GM12892 (cell line): ENCODE results near the gene ITM2B.
"Not testable (repeated sequence)": the region's sequence is repeated elsewhere in the genome, so short reads cannot be mapped to it uniquely, and the experiment has no call there.

ENCODE experiments used
- POLR2A ChIP-seq: IDR thresholded peaks from 2 replicates; pipeline ENCODE4 v1.6.1; 2011; ENCODE audit warnings: low read depth, low read length, control low read depth
- POLR2AphosphoS5 ChIP-seq: IDR thresholded peaks from 2 replicates; pipeline ENCODE4 v1.6.1; 2011; ENCODE audit warnings: low read depth, low read length, control low read depth
- TAF1 ChIP-seq: IDR thresholded peaks from 2 replicates; pipeline ENCODE4 v1.6.1; 2011; ENCODE audit warnings: low read depth, mild to moderate bottlenecking, control low read depth, low read length, borderline replicate concordance

DNA sequence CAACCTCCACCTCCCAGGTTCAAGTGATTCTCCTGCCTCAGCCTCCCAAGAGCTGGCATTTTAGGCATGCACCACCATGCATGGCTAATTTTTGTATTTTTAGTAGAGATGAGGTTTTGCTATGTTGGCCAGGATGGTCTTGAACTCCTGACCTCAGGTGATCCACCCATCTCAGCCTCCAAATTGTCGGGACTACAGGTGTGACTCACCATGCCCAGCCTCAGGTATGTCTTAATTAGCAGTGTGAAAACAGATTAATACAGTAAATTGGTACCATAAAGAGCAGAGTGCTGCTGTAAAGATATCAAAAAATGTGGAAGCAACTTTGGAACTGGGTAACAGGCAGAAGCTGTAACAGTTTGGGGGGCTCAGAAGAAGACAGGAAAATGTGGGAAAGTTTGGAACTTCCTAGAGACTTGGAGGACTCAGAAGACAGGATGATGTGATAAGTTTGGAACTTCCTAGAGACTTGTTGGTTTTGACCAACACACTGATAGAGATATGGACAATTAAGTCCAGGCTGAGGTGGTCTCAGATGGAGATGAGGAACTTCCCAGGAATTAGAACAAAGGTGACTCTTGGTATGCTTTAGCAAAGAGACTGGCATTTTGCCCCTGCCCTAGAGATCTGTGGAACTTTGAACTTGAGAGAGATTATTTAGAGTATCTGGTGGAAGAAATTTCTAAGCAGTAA is 17.3 kb upstream of the ITM2B start:
- TF ChIP-seq POLR2A, POLR2AphosphoS5, TAF1: not testable (repeated sequence)
